Fibroblast of lung (primary cell): Measurements from ENCODE around the gene MBL2. TPM values are rescaled to one million over a fixed set of nuclear protein-coding genes. Genes with fewer than 3 reads are reported as not detected.

Experiments used
- DNase-seq, 2 donors: peaks; one replicate each; pipeline versions ENCODE4 v3.0.0 to v3.0.0-alpha.2; 2010; ENCODE audit warnings: low read depth in 2 of 2
- H2AFZ ChIP-seq: 2 replicates; pipeline ENCODE4 v1.5.1; 2012; ENCODE audit warnings: low read length, control low read depth, inconsistent platforms
- H3K27ac ChIP-seq: 2 replicates; pipeline ENCODE4 v1.5.1; 2011; ENCODE audit warnings: low read length, control low read depth; ENCODE audit not compliant: insufficient read depth
- H3K27me3 ChIP-seq: 2 replicates; pipeline ENCODE4 v1.5.1; 2011; ENCODE audit warnings: mild to moderate bottlenecking, low read length; ENCODE audit not compliant: control insufficient read depth, insufficient read depth
- H3K36me3 ChIP-seq: 2 replicates; pipeline ENCODE4 v1.5.1; 2011; ENCODE audit warnings: low read length; ENCODE audit not compliant: control insufficient read depth, insufficient read depth
- H3K4me1 ChIP-seq: 2 replicates; pipeline ENCODE4 v1.5.1; 2011; ENCODE audit warnings: low read length; ENCODE audit not compliant: control insufficient read depth, insufficient read depth; ENCODE audit errors: extremely low read depth
- H3K4me2 ChIP-seq: 2 replicates; pipeline ENCODE4 v1.5.1; 2011; ENCODE audit warnings: low read length, control low read depth; ENCODE audit not compliant: insufficient read depth; ENCODE audit errors: extremely low read depth
- H3K4me3 ChIP-seq, 4 experiments: fragments of 200-600 bp in 1 of 4; sonication (generic) in 1 of 4; replicated peaks in 1 of 4; 2 replicates each; pipeline ENCODE4 v1.5.1; 2011 to 2016; ENCODE audit warnings: low read length in 4 of 4, low read depth in 3 of 4, mild to moderate bottlenecking in 3 of 4, control low read depth in 2 of 4, inconsistent platforms in 1 of 4, mixed read lengths in 1 of 4; ENCODE audit not compliant: insufficient read depth in 1 of 4; ENCODE audit errors: control extremely low read depth in 1 of 4
- H3K79me2 ChIP-seq: 2 replicates; pipeline ENCODE4 v1.5.1; 2012; ENCODE audit warnings: mild to moderate bottlenecking, low read length, inconsistent platforms; ENCODE audit not compliant: control insufficient read depth, insufficient read depth
- H3K9ac ChIP-seq: 2 replicates; pipeline ENCODE4 v1.5.1; 2011; ENCODE audit warnings: mild to moderate bottlenecking, low read length, control low read depth; ENCODE audit not compliant: insufficient read depth
- H3K9me3 ChIP-seq: 2 replicates; pipeline ENCODE4 v1.5.1; 2012; ENCODE audit warnings: low read depth, low read length; ENCODE audit not compliant: control insufficient read depth, insufficient read depth
- H4K20me1 ChIP-seq: 2 replicates; pipeline ENCODE4 v1.5.1; 2011; ENCODE audit warnings: low read length; ENCODE audit not compliant: control insufficient read depth, insufficient read depth; ENCODE audit errors: extremely low read depth
- CTCF ChIP-seq, 2 donors: IDR thresholded peaks in 1 of 2; conservative IDR thresholded peaks in 1 of 2; 1 replicate in 1 of 2; 2 replicates in 1 of 2; pipeline ENCODE4 v1.5.1; 2011 to 2012; ENCODE audit warnings: low read length in 2 of 2, control low read depth in 1 of 2, inconsistent platforms in 1 of 2, low read depth in 1 of 2, mild to moderate bottlenecking in 1 of 2
- EZH2 ChIP-seq: IDR thresholded peaks from 2 replicates; pipeline ENCODE4 v1.5.1; 2012; ENCODE audit warnings: low read length, control low read depth, mild to moderate bottlenecking; ENCODE audit errors: missing control alignments
- polyA plus RNA-seq, 2 donors: library from polyadenylated mRNA; depleted of rRNA in 1 of 2; stranded (reverse) in 1 of 2; unstranded in 1 of 2; fragments of >200 nt; gene quantifications; 2 replicates each; pipeline ENCODE4 v1.2.1, GENCODE V29; 2011 to 2012; ENCODE audit warnings: missing spikeins in 1 of 2
- total RNA-seq: library from RNA; depleted of rRNA; stranded (reverse); fragments of >200 nt; gene quantifications from 2 replicates; pipeline ENCODE4 v1.2.1, GENCODE V29; 2014

The MBL2 gene
- total and polyA plus RNA-seq, 2 donors (not counting 1 experiment from before 2014, with no cell fraction given), result not detected

GRCh38 chr10:52747694-52748093, 24.9 kb downstream of the MBL2 start:
- Histone ChIP-seq H3K27me3 (no peaks in the 10 kb centered on the region), H4K20me1 (no peaks in the 10 kb centered on the region), H3K4me3 (no peak overlapping the region), H3K4me1 (no peaks in the 10 kb centered on the region), H2AFZ (no peak overlapping the region), H3K79me2 (no peaks in the 10 kb centered on the region), H3K27ac (no peak overlapping the region), H3K9ac (no peak overlapping the region), H3K9me3 (no peaks in the 10 kb centered on the region), H3K36me3 (no peaks in the 10 kb centered on the region), H3K4me2 (no peak overlapping the region)
- TF ChIP-seq CTCF (conservative IDR thresholded peaks at IDR 0.05 in 1 of 2, IDR thresholded peaks at IDR 0.05 in 1 of 2; ENCODE audit: low read depth in 1 of 2, low read length in 2 of 2) (no peak), EZH2 (no peak)
- DNase-seq, result no peak

GRCh38 chr10:52746169-52746568, 26.4 kb downstream of the MBL2 start:
- no peaks in the 10 kb centered on the region for H3K27me3 ChIP-seq
- no peak overlapping the region for H3K4me2 ChIP-seq
- no peaks in the 10 kb centered on the region for H4K20me1 ChIP-seq
- DNase-seq, result no peak
- H2AFZ ChIP-seq, result no peak overlapping the region
- H3K36me3 ChIP-seq, result no peaks in the 10 kb centered on the region
- no peak overlapping the region for H3K4me3 ChIP-seq
- TF ChIP-seq CTCF (conservative IDR thresholded peaks at IDR 0.05 in 1 of 2, IDR thresholded peaks at IDR 0.05 in 1 of 2; ENCODE audit: low read depth in 1 of 2, low read length in 2 of 2), result no peak
- no peak for TF ChIP-seq EZH2
- H3K4me1 ChIP-seq, result no peaks in the 10 kb centered on the region
- H3K9ac ChIP-seq, result no peak overlapping the region
- no peak overlapping the region for H3K27ac ChIP-seq
- no peaks in the 10 kb centered on the region for H3K79me2 ChIP-seq
- no peaks in the 10 kb centered on the region for H3K9me3 ChIP-seq

GRCh38 chr10:52744057-52744805, 28.4 kb downstream of the MBL2 start:
- Histone ChIP-seq H4K20me1 (no peaks in the 10 kb centered on the region), H3K27ac (no peak overlapping the region), H3K79me2 (no peaks in the 10 kb centered on the region), H3K4me1 (no peaks in the 10 kb centered on the region), H2AFZ (no peak overlapping the region), H3K4me3 (no peak overlapping the region), H3K36me3 (no peaks in the 10 kb centered on the region), H3K9me3 (no peaks in the 10 kb centered on the region), H3K9ac (no peak overlapping the region), H3K4me2 (no peak overlapping the region), H3K27me3 (no peaks in the 10 kb centered on the region)
- no peak for TF ChIP-seq CTCF (conservative IDR thresholded peaks at IDR 0.05 in 1 of 2, IDR thresholded peaks at IDR 0.05 in 1 of 2; ENCODE audit: low read depth in 1 of 2, low read length in 2 of 2)
- TF ChIP-seq EZH2, result no peak
- no peak for DNase-seq
